Measurements from ENCODE around the gene IL1RAP.

Gene IL1RAP

DNA sequence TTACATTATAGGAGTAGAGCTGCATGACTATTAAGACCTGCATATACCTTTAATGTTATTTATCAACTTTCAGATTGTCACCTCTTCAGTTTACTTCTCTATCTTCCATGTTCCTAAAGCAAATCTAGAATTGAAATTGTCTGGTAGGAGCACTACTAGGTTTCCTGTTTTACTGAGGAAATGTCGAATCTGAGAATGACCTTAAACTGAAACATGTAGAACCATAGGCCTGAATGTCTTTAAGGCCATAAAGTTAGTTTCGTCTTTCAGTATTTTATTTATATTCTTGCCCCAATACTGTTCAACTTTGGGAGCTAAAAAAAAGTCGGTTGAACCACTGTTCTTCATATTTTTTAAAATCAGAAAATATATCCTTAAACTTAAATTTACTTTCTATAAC lies 92.7 kb downstream of the IL1RAP start:
- TF ChIP-seq, protein P1, sequence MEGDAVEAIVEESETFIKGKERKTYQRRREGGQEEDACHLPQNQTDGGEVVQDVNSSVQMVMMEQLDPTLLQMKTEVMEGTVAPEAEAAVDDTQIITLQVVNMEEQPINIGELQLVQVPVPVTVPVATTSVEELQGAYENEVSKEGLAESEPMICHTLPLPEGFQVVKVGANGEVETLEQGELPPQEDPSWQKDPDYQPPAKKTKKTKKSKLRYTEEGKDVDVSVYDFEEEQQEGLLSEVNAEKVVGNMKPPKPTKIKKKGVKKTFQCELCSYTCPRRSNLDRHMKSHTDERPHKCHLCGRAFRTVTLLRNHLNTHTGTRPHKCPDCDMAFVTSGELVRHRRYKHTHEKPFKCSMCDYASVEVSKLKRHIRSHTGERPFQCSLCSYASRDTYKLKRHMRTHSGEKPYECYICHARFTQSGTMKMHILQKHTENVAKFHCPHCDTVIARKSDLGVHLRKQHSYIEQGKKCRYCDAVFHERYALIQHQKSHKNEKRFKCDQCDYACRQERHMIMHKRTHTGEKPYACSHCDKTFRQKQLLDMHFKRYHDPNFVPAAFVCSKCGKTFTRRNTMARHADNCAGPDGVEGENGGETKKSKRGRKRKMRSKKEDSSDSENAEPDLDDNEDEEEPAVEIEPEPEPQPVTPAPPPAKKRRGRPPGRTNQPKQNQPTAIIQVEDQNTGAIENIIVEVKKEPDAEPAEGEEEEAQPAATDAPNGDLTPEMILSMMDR (IDR thresholded peaks at IDR 0.05): no peak
- no peaks in the 10 kb centered on the region for H3K27me3 ChIP-seq (ENCODE audit: control insufficient read depth, insufficient read depth, low read length)
- H3K4me1 ChIP-seq: peaks cover 2% of the 10 kb centered on the region
- no peak overlapping the region for H3K9ac ChIP-seq
- H3K4me3 ChIP-seq (ENCODE audit: low read depth, low read length): no peak overlapping the region
- H3K79me2 ChIP-seq: no peaks in the 10 kb centered on the region
- no peaks in the 10 kb centered on the region for H3K36me3 ChIP-seq (ENCODE audit: control insufficient read depth, insufficient read depth, low read length)
- no peak overlapping the region for H3K27ac ChIP-seq
- no peaks in the 10 kb centered on the region for H3K9me3 ChIP-seq (ENCODE audit: control insufficient read depth, low read length)
- H3K4me2 ChIP-seq (ENCODE audit: low read length): no peak overlapping the region
- no peak overlapping the region for H2AFZ ChIP-seq

DNA sequence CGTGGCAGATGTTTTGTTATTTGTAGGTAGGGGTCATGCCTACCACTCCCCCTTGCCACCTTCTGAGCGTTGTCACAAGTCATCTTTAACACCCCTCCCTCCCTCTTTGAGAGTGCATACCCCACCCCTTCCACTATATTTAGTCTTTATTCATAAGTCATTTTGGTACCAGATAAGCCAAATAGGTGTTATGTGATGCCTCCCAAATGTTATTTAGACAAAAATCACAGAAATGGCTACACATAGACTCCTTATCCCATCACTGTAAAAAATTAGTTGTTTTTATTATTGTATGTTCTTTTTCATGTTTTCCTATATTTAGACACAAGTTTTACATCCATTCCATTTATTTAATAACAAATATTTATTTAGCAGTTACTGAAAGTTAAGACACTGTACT lies 93.1 kb downstream of the IL1RAP start:
- H3K79me2 ChIP-seq: no peaks in the 10 kb centered on the region
- TF ChIP-seq, protein P1 (IDR thresholded peaks at IDR 0.05): no peak
- no peak overlapping the region for H2AFZ ChIP-seq
- H3K27me3 ChIP-seq (ENCODE audit: control insufficient read depth, insufficient read depth, low read length): no peaks in the 10 kb centered on the region
- H3K9me3 ChIP-seq (ENCODE audit: control insufficient read depth, low read length): no peaks in the 10 kb centered on the region
- no peak overlapping the region for H3K27ac ChIP-seq
- no peaks in the 10 kb centered on the region for H3K36me3 ChIP-seq (ENCODE audit: control insufficient read depth, insufficient read depth, low read length)
- H3K9ac ChIP-seq: no peak overlapping the region
- no peak overlapping the region for H3K4me3 ChIP-seq (ENCODE audit: low read depth, low read length)
- no peaks in the 10 kb centered on the region for H3K4me1 ChIP-seq
- H3K4me2 ChIP-seq (ENCODE audit: low read length): no peak overlapping the region

GRCh38 chr3:190608850-190609589 lies 95.1 kb downstream of the IL1RAP start:
- Histone ChIP-seq H3K79me2 (no peaks in the 10 kb centered on the region), H2AFZ (no peak overlapping the region), H3K27me3 (ENCODE audit: control insufficient read depth, insufficient read depth, low read length) (no peaks in the 10 kb centered on the region), H3K4me2 (ENCODE audit: low read length) (no peak overlapping the region), H3K4me1 (no peaks in the 10 kb centered on the region), H3K36me3 (ENCODE audit: control insufficient read depth, insufficient read depth, low read length) (no peaks in the 10 kb centered on the region), H3K4me3 (ENCODE audit: low read depth, low read length) (no peak overlapping the region), H3K27ac (no peak overlapping the region), H3K9ac (no peak overlapping the region), H3K9me3 (ENCODE audit: control insufficient read depth, low read length) (no peaks in the 10 kb centered on the region)
- TF ChIP-seq, protein P1 (IDR thresholded peaks at IDR 0.05): no peak

DNA sequence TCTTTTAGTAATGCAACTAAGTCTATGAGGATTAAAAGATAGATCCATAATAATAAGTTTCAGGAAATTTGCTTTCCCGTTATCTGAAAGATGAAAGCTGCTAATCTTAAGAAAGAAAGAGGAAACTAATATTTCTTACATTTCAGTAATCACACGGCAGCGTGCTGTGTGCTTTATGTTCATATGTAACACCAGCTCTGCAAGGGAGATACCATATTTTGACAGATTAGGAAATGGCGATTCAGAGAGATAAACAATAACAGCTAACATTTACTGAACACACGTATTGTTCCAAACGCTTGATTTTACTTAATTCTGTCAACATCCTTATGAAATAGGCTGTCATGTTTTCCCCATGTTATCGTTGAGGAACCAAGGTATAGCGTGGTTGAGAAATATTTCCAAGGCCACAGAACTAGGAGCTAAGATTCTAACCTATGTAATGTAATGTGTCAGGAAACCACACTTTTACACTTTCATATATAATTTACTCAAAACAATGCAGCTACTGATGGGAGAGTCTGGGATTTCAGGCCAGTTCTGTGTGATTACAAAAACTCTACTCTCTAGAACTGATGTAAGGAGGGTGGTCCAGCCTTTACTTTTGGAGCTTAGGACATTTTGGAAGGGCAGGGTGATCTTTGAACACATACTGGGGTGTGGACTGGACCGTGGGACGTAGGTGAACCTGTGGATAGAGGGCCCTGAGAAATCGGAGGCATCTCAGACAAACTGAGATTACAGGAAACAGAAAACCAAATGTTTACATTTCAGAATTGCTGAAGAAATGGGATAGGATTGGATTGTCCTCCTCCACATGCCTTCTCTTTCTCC lies 100.6 kb downstream of the IL1RAP start:
- Histone ChIP-seq H2AFZ (no peak overlapping the region), H3K27me3 (ENCODE audit: control insufficient read depth, insufficient read depth, low read length) (no peaks in the 10 kb centered on the region), H3K9ac (no peak overlapping the region), H3K9me3 (ENCODE audit: control insufficient read depth, low read length) (no peaks in the 10 kb centered on the region), H3K79me2 (no peaks in the 10 kb centered on the region), H3K4me1 (no peaks in the 10 kb centered on the region), H3K4me2 (ENCODE audit: low read length) (no peak overlapping the region), H3K36me3 (ENCODE audit: control insufficient read depth, insufficient read depth, low read length) (no peaks in the 10 kb centered on the region), H3K4me3 (ENCODE audit: low read depth, low read length) (no peak overlapping the region), H3K27ac (no peak overlapping the region)
- TF ChIP-seq, protein P1 (IDR thresholded peaks at IDR 0.05): no peak

All from parathyroid adenoma (tissue), 2 donors.